G401 (cell line): ENCODE results near the gene ADTRP. TPM values are rescaled to one million over a fixed set of nuclear protein-coding genes. Genes with fewer than 3 reads are reported as not detected.
"Not testable (repeated sequence)": the region's sequence is repeated elsewhere in the genome, so short reads cannot be mapped to it uniquely, and the experiment has no call there.

Experiments used
- DNase-seq: peaks from one replicate; pipeline ENCODE4 v3.0.0-alpha.2; 2015; ENCODE audit warnings: low spot score
- in situ Hi-C: cut with HindIII; loops from 2 replicates; pipeline ENCODE4 v1.10.0; 2016; ENCODE audit warnings: low sequenced_read_pairs, mixed read lengths
- total RNA-seq: library from RNA; depleted of rRNA; stranded (reverse); fragments of >200 nt; shearing (Covaris generic); gene quantifications from 2 replicates; pipeline ENCODE4 v1.2.3, GENCODE V29; 2014

The ADTRP gene
- total RNA-seq, 1 experiment from 2014 or later, result 16.8 TPM

GRCh38 chr6:11711003-11711983, 67.3 kb downstream of the ADTRP start:
- in situ Hi-C loops, result no loop called here
- no peak for DNase-seq

- in situ Hi-C loops, result no loop called here
- no peak for DNase-seq
Measured at GRCh38 chr6:11710311-11710761, 68.3 kb downstream of the ADTRP start.

GRCh38 chr6:11706171-11706570, 72.4 kb downstream of the ADTRP start:
- in situ Hi-C loops, result no loop called here
- no peak for DNase-seq

- in situ Hi-C loops, result no loop called here
- DNase-seq, result no peak
Measured at GRCh38 chr6:11705483-11705882, 73.1 kb downstream of the ADTRP start.

- in situ Hi-C loops, result no loop called here
- DNase-seq, result no peak
Measured at GRCh38 chr6:11705069-11705468, 73.5 kb downstream of the ADTRP start.

- DNase-seq, result no peak
- in situ Hi-C loops, result no loop called here
Measured at GRCh38 chr6:11703725-11704124, 74.9 kb downstream of the ADTRP start.

GRCh38 chr6:11702500-11703130, 76.0 kb downstream of the ADTRP start:
- in situ Hi-C loops, result no loop called here
- no peak for DNase-seq

- in situ Hi-C loops, result no loop called here
- DNase-seq, result no peak
Measured at GRCh38 chr6:11702089-11702488, 76.5 kb downstream of the ADTRP start.

GRCh38 chr6:11701573-11701972, 77.0 kb downstream of the ADTRP start:
- DNase-seq, result no peak
- in situ Hi-C loops, result no loop called here

GRCh38 chr6:11700118-11700718, 78.4 kb downstream of the ADTRP start:
- peak; percentile 37 for DNase-seq
- in situ Hi-C loops, result no loop called here

GRCh38 chr6:11699576-11699975, 79.0 kb downstream of the ADTRP start:
- in situ Hi-C loops, result no loop called here
- DNase-seq, result no peak

GRCh38 chr6:11692451-11693376, 85.9 kb downstream of the ADTRP start:
- DNase-seq, result no peak
- in situ Hi-C loops, result no loop called here

GRCh38 chr6:11689847-11690246, 88.8 kb downstream of the ADTRP start:
- no peak for DNase-seq
- in situ Hi-C loops, result no loop called here

- DNase-seq, in situ Hi-C loops: not testable (repeated sequence)
Measured at GRCh38 chr6:11689400-11689799, 89.2 kb downstream of the ADTRP start.

- in situ Hi-C loops, result no loop called here
- DNase-seq, result no peak
Measured at GRCh38 chr6:11688425-11688709, 90.2 kb downstream of the ADTRP start.

- in situ Hi-C loops, result no loop called here
- DNase-seq, result no peak
Measured at GRCh38 chr6:11685481-11686093, 93.0 kb downstream of the ADTRP start.

- in situ Hi-C loops, result no loop called here
- DNase-seq, result no peak
Measured at GRCh38 chr6:11684901-11685480, 93.6 kb downstream of the ADTRP start.

- in situ Hi-C loops, result no loop called here
Measured at GRCh38 chr6:11683871-11684270, 94.7 kb downstream of the ADTRP start.

More at GRCh38 chr6:11683871-11684270, 94.7 kb downstream of the ADTRP start:
- no peak for DNase-seq
